ENCODE results near the gene CREB5.
A peak's percentile ranks its signal among the peaks of the same experiment; 100 is the strongest.
"Not testable (repeated sequence)": the region's sequence is repeated elsewhere in the genome, so short reads cannot be mapped to it uniquely, and the experiment has no call there.

Gene CREB5

DNA sequence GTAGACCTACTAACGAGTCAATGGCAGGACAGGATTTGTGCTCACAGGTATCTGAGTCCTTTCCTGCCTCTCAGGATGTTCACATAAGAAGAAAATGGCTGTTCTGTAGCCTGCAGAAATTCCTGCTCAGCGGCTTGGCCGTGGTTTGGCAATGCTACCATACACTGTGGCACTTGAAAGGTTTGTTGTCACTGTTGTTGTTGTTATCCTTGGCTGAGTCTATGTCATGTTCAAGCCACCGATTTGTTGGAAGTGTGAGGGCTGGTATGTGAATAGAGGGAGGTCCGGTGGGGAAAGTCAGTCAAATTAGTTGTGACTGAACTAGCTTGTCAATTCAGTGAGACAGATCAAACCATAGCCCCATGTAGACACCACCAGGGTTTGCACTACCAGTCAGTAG lies 345.9 kb downstream of the CREB5 start:
- no peak for DNase-seq

DNA sequence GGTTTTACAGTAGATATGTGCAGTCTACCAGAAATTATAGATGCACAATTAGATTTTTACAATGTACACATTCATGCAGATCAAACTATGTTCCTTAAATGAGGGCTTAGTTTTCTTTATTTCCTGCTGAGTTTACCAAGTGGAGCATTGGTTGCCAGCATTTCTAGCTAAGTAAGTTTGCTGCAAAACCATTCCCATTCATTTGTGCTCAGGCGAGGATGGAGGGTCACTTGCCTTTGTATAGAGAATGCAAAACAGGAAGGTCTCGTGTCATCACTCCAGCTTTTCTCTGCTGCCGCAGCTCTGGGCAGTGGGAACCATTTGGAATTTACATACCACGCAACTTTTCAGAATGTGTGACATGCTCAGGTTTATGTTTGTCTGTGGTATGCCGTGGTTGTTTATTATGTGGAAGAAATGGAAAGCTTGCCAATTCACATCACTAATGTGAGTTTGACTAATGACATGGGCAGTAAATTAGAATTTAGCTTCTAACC lies 347.2 kb downstream of the CREB5 start:
- no peak for DNase-seq

DNA sequence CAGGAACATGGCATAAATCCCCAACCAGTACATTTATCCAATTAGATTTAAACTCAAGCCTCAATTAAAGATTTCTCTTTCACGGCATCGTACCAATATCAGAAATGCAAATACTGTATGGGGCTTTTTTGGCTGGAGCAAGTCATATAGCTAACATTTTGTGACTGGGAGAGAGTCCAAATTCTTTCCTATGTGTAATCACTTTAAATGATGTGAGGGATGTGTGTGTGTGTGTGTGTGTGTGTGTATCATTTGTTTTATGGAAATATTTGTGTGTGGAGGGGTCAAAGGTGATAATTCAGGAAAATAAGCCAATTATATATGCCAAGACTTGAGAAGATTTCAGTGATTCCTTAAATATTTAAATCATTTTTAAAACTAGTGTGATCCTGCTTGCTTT lies 349.2 kb downstream of the CREB5 start:
- no peak for DNase-seq

DNA sequence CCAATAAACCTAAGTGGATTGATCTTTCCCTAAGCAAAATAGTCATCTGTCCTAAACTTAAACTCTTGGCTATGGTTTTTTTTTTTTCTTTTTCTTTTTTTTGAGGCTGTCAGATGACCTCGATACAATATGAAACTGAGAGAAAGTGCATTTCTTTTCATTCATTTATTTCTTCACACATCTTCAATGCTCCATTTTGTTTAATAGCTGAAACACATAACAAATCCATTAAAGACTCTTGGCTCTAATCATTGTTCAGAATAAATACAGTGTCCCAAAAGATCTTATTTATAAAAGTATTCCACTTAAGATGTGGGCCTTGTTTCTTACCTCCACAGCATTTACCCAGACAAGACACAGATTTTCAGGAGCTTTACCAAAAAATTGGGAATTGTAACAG lies 350.3 kb downstream of the CREB5 start:
- no peak for DNase-seq

DNA sequence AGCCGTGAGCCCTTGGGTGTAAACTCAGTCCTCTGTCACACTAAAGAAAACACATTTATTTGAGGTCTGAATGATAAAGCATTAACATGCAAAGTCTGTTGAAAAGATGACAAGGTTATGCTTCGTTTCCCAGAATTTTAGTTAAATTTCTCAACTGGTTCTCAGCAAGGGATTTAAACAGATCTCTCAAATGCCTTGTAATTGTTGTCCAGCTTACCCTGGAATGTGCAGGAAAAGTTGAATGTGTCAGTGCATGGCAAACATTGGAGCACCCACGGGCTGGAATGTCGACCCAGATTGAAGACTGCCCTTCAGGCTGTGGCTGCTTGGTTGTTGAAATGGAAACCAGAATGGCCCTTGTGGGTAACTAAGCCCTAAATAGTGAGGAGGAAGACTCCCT lies 354.0 kb downstream of the CREB5 start:
- DNase-seq, result no peak

DNA sequence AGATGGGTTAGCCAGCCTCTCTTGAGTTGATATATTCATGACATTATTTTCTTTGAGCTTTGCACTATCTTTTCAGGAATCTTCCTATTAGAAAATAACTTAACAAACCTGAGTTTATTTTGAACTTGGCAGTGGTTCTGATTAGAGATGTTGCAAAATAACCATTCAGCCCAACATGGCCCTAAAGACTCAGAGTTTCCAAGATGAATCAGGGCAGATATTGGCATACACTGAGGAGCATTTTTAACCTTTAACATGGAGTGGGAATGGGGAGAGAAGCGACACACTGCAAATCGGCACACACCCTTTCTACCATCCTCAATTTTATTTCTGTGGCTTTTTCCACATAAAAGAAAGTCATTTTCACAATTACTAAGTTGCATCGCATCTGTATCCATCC lies 355.0 kb downstream of the CREB5 start:
- no peak for DNase-seq

DNA sequence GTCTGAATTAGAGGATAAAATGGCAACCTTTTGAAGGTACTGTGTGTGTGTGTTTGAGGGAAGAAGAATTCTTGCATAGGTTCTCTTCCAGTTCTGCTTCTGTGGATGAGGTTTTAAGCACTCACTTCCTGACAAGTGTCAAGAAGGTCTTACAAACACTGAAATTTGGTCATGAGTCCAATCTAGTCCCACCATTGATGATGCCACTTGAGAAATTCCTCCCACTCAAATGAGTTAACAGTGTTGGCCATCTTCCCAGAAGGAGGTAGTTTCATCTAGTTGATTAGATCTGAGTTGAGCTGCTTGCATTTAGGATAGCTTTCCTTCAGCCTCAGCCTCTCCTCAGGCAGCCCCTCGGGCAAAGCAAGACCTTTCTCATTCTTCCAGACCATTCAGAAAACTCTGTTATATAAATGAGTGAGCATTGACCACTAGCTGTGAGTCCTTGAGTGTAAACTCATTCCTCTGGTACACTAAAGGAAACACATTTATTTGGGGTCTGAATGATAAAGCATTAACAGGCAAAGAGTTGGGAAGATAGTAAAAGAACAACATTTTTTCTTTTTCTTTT lies 356.3 kb downstream of the CREB5 start:
- DNase-seq, result no peak

DNA sequence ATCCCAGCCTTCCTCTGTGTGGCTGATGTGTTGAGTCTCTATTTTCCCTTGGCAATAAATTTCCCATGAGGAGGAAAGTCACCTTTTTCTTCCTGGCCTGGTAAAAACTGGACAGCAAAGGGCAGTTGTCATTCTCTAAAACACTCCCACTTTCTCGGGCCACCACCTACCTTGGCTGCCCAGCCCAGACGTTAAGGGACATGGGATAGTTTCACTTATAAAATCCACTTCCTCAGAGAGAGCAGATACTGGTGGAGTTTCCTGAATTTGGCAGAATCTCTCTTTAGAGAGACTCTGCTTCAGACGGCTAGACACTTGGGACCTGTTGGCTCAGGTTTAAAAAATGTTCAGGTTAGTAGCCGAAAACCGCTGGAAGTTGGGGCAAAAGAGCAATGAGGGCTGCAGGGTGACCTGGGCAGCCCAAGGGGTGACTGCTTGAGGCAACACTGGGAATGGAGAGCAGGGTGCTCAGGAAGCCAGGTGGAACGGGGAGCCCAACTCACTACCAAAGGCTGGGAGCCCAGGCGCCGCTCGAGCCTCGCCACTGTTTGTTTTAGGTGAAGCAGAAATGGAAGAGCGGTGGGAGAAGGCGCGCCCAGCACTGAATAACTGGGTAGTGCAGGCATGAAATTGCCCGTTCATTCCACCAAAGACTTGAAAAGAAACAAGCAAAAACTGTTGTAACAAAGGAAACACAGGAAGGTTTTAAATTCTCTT lies 359.7 kb downstream of the CREB5 start:
- DNase-seq, result no peak

DNA sequence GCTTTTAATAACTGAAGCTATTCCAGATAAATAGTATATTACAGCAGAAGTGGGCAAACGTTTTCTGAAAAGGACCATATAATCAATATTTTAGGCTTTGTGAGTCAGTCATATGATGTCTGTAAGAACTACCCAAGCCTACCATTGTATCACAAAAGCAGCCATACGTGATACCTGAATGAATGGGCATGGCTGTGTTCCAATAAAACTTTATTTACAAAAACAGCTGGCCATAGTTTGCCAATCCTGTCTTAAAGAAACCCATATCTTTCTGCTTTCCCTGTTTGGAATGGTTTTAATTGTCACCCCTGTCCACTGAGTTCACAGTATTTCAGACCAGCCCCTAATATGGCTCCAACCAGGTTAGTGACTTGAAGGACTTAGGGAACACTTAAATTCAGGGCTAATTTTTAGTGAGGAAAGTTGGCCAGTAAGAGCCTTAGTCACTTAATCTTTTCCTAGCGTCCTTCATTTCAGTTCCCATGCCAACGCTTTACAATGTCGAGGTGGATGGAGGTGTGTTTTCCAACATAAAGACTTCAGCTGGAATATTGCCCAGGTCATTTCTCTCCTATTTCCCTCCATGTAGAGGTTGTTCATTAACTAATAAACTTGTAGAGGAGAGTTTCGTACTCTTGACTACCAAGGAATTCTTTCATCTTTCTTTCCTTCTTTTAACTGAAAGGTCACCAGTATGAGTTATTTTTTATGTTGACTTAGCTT lies 361.3 kb downstream of the CREB5 start:
- peak; percentile 74 for DNase-seq

DNA sequence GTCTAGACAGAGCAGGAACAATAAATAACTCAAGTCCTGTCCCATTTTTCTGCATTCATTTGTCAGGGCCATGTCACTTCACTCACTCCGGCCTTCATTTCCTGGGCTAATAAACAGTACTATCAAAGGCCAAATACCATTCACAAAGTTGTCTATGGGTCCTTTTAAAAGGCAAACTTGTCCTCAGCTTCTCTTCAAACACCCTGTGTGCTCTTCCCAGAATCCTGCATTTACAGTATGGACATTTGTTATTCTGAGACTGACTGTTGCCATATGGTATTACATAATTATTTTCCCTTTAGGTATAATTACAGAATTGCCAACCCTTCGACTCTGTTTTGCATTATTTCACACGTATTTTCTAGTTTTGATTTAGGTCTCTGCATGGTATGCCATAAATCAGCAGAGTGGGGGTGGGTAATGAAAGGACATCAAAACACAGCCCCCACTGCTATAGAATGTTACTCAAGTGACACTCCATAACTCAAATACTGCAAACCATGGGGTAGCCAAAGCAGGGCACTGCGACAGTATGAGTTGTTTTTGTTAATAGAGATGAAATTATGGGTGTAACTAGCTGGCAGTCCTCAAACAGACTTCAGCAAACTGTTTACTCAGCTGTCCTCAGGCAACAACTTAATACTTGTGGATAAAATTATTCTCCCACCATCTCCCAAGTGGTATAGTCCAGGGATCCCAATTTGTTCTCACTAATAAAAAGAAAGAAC lies 362.1 kb downstream of the CREB5 start:
- DNase-seq, result peak; percentile 99

DNA sequence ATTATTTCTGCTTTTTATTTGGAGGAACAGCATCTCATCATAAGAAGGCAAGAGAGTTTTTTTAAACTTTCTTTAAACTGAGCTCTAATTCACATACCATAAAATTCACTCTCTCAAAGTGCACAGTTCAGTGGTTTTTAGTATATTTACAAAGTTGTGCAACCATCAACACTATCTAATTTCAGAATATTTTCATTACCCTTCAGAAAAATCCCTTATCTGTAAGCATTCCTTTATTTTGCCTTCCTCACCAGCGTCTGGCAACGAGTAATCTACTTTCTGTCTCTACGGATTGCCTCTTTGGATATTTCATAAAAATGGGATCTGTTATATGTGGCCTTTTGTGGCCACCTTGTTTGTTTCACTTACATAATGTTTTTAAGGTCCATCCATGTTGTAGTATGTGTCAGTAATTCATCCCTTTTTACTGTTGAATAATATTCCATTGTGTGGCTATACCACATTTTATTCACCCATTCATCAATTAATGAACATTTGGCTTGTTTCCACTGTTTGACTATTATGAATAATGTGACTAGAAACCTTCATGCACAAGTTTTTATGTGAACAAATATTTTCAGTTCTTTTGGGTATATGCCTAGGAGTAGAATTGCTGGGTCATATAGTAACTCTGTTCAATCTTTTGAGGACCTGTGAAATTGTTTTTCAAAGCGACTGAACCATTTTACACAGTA lies 364.3 kb downstream of the CREB5 start:
- DNase-seq, result no peak

DNA sequence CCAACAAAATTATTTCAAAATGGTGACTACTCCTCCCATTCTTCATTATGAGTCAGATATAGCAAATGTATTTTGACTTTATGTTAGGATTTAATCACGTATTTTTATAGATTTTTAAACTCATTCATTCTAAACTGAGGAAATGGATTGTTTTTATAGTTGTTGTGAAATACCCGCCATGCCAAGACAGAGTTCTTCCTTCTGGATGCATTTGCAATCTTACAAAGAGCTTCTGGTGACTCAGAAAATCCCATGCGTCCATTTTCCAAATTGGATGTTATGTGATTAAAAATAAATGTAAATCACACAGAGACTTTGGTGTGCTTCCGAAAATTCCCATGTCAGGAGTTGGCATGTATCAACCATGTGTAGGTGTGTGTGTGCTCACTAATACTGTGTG lies 366.5 kb downstream of the CREB5 start:
- no peak for DNase-seq

DNA sequence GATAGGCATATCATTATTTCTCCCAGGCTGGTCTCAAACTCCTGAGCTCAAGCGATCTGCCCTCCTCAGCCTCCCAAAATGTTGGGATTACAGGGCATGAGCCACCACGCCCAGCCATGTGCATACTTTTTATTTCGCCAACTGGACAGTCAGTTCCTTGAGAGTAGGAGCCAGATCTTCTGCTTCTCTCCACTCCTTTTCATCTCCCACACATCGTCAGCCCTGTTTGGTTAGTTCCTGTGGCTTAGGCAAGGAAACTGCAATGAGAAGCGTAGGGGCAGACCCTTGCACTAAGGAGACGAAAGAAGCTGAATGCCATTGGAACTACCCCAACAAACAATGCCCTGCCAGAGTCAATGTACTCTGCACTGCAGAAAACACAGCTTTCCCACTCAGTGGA lies 367.6 kb downstream of the CREB5 start:
- DNase-seq, result no peak

DNA sequence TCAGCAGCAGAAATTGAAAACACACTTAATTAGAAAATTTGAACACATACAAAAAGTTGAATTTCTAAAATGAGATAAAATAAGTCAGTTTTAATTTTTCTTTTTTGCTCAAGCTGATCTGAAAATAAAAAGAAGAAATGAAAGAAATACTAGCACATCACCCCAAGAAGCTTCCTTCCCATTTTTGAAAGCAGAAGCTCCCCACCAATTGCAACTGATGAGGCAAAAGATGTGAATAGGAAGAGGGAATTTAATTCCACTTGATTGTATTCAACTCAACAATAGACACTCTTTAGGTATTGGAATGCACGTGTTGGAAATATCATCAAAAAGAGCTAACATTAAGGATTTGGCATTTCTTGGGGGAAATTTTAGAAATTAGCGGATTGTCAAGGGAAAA lies 370.0 kb downstream of the CREB5 start:
- no peak for DNase-seq

DNA sequence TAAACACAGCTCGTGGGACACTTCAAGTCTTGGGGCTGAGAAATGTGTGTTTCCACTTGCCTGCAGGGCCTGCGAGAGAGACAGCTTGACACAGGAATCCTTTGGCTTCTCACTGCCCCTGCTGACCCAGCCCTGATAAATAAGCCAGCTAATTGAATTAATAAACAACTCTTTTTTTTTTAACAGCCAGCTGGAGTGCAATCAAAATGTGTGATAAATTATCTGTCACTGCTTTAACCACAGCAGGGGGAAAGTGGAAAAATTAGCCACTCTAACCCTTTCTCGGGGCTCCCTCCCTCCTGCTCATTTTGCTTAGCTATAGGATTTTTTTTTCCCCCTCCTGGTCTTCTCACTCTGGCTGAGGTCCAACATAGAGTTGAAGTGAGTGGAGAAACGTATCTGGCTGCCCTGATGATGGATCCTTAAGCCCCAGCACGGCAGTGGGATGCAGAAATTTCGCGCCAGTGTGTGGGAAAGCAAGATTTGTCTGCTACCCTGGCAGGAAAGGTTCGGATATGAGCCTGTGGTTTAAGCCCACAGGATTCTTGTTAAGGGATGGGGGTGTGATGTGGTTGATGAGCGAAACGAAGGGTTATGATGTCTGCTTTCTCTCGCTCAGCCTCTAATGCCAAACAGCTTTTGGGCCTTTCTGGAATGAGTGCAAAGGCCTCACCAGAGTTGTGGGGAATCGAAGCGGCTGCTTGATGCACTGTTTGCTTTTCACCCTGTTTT lies 372.0 kb downstream of the CREB5 start:
- no peak for DNase-seq

DNA sequence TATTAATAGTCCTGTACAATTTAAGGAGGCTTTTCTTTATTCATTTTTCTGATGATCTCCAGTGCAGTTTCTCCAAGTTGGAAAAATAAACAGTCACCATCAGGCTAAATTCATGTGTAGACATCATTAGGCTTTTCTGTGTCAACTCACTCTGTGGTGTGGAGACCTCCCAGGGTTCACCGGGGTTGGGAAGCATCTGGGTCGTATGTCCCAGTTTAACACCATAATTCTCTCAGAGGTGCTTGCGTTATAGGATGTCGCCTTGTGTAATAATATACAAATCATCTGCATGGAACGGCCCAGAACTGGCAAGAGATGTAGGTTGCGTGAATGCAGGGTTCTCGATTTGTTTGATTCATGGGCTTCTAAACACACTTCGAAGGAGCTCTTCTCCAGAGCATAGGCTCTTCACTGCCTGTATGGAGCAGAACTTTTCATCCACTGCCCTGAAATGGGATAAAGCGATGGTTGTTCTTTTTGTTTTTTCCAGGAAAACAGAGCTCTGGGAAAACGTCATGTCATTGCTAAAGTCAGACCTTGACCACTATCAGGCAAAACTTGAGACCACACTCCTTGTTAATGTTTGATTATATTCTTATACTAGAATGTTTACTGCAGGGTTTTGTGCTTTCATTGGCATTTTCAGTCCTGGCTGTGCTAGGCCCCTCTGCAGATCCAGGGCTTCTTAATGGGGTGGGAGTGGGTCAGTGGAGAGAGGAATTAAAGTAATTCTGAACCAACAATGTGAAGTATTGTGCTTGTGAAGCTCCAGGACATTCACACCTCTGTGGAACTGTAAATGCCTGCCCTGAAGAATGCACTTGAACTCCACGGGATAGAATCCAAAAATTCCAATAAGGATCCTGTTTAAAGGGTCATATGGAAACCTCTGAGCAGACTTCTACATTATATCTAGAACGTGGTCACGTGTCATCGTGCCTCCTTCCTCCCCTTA lies 373.0 kb downstream of the CREB5 start:
- no peak for DNase-seq

DNA sequence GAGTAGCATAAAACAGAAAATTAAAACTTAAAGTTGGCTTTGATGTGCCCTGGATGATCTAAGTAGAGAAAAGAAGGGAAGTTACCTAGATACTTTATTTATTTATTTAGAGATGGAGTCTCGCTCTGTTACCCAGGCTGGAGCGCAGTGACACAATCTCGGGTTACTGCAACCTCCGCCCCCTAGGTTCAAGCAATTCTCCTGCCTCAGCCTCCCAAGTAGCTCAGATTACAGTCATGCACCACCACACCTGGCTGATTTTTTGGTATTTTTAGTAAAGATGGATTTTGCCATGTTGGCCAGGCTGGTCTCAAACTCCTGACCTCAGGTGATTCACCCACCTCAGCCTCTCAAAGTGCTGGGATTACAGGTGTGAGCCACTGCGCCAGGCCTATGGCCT lies 373.8 kb downstream of the CREB5 start:
- DNase-seq, result not testable (repeated sequence)

DNA sequence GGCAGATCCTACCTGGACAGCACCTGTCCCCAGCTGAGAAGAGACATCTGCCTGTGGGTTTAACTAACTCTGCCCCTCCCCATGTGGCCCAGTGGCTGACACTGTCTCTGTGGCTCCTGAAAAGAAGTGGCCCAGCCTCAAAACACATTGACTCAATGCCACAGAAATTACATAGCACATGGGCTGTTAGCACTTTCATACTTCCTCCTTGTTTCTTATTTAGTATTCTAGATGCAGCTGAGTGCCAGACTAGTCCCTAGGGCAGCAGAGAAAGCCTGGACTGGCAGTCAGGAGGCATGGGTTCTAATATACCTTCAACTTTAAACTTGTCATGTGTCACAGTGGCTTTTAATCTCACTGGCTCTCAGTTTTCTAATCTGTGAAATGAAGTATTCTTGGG lies 374.8 kb downstream of the CREB5 start:
- no peak for DNase-seq

DNA sequence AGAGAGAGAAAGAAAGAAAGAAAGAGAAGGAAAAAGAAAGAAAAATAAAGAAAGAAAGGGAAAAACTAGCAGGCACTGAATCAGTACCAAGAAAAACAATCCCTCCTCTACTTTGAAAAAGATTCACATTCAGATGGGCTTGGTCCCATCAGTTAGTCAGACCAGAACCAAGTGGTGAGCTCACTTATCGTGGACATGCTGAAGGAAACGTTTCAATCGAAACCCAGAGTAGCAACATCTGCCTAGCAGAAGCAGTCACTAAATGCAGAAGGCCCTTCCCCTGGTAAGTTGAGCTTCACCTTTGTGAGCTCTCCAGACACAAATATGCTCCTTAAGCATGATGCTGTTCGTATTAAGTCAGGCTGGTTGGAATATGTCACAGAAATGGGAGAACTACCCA lies 378.1 kb downstream of the CREB5 start:
- DNase-seq, result no peak

DNA sequence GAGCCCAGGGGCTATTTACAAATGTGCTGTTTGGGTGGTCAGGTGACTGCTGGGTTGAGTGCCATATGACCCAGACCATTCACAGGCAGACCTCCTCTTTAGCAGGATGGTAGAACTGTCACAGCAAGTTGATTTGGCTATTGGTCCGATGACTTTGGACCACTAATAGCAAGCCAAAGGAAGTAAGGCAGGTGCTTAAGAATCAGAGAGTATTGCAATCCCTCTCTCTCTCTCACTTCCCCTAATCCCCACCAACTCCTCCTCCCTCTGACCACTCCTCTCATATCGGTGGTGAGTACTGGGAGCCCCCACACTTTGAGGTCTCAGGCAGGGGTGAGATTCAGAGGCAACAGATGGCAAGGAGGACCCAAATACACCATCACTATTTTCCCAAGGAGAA lies 380.5 kb downstream of the CREB5 start:
- DNase-seq, result no peak
